Measurements from ENCODE around the gene FNDC11.

DNA sequence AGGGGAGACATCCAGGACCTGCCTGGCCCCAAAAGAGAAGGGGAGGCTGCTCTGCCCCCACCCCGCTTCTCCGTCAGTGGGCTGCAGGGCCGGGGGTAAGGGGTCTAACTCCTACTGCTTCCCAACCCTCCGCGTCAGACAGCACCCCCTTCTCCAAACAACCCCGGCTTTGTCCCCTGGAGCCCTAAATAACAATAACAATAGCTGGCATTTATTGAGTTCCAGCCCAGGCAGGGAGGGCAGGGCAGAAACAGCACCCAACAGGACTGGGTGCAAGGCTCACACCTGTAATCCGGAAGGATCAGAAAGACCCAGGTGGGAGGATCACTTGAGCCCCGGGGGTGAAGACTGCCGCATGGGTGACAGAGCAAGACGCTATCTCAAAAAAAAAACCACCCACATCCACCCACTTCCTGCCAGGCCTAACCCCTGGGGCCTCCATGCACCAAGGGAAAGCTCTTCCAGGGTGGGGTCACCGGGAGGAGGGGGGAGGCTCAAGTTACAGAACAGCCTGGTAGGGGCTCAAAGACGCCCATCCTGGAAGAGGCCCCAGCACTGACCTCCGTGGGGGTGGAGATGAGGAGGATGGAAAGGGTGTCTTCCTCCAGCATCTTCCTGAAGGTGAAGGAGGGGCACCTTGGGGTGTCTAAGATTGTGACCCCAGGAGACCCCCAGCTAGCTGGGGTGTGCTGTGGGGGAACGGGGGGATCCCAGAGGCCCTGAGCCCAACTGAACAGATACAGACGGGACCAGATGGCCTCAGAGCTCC, 1.3 kb upstream of the FNDC11 start:
- TF ChIP-seq EZH2 (IDR thresholded peaks at IDR 0.05), result no peak
- no peak for TF ChIP-seq POLR2AphosphoS5 (IDR thresholded peaks at IDR 0.05; ENCODE audit: borderline replicate concordance, low read depth, low read length)
- no peak for TF ChIP-seq FOXP2 (optimal IDR thresholded peaks at IDR 0.05; ENCODE audit: control extremely low read depth, extremely low read length, insufficient read depth)

Measured in SK-N-MC (cell line).